Fibroblast of lung (primary cell): ENCODE measurements around the gene ISM2.

Experiments used
- CTCF ChIP-seq, 2 donors: IDR thresholded peaks in 1 of 2; conservative IDR thresholded peaks in 1 of 2; 1 replicate in 1 of 2; 2 replicates in 1 of 2; pipeline ENCODE4 v1.5.1; 2011 to 2012; ENCODE audit warnings: low read length in 2 of 2, control low read depth in 1 of 2, inconsistent platforms in 1 of 2, low read depth in 1 of 2, mild to moderate bottlenecking in 1 of 2
- EZH2 ChIP-seq: IDR thresholded peaks from 2 replicates; pipeline ENCODE4 v1.5.1; 2012; ENCODE audit warnings: low read length, control low read depth, mild to moderate bottlenecking; ENCODE audit errors: missing control alignments

DNA sequence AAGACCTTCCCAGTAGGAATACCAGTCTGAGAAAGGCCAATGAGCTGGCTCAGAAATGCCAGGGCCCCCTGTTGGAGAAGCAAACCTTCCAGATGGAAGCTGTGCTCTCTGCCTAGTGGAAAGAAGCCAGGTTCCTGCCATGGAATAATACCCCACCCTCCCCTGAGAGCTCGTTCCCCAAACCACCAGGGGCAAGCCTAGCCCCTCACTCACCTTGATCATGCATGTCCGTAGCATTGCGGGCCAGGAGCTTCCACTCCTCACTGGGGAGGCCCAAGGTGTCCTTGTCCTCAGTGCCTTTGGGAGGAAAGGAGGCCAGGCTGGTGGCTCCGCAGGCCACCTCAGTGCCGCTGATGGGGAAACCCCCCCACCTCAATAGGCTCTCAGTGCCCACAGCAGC lies 20.6 kb downstream of the ISM2 start:
- no peak for TF ChIP-seq CTCF (conservative IDR thresholded peaks at IDR 0.05 in 1 of 2, IDR thresholded peaks at IDR 0.05 in 1 of 2; ENCODE audit: low read depth in 1 of 2, low read length in 2 of 2)
- no peak for TF ChIP-seq EZH2
